KMS-11 (cell line): ENCODE results near the gene TRIM50.

Experiments
- H2AFZ ChIP-seq: fragments of 200-600 bp; sonication (generic); 2 replicates; pipeline ENCODE4 v1.6.1; 2016; ENCODE audit warnings: antibody characterized with exemption, mixed run types, low read depth
- H3K27ac ChIP-seq: fragments of 200-600 bp; sonication (generic); 2 replicates; pipeline ENCODE4 v1.6.1; 2016; ENCODE audit warnings: mild to moderate bottlenecking, mixed run types
- H3K27me3 ChIP-seq: fragments of 200-600 bp; sonication (generic); 2 replicates; pipeline ENCODE4 v1.6.1; 2017; ENCODE audit warnings: mild to moderate bottlenecking, low read depth, mixed run types, moderate library complexity; ENCODE audit not compliant: insufficient read depth
- H3K36me3 ChIP-seq: fragments of 200-600 bp; sonication (generic); 2 replicates; pipeline ENCODE4 v1.6.1; 2017; ENCODE audit warnings: mild to moderate bottlenecking, mixed run types; ENCODE audit not compliant: insufficient read depth
- H3K4me1 ChIP-seq: fragments of 200-600 bp; sonication (generic); 2 replicates; pipeline ENCODE4 v1.6.1; 2016; ENCODE audit warnings: mild to moderate bottlenecking, low read depth, mixed run types; ENCODE audit not compliant: poor library complexity, severe bottlenecking
- H3K4me2 ChIP-seq: fragments of 200-600 bp; sonication (generic); 2 replicates; pipeline ENCODE4 v1.7.0; 2016; ENCODE audit warnings: mild to moderate bottlenecking, mixed run types
- H3K4me3 ChIP-seq: fragments of 200-600 bp; sonication (generic); IDR thresholded peaks from 2 replicates; pipeline ENCODE4 v1.6.1; 2017; ENCODE audit warnings: low read depth, low read length, mixed read lengths; ENCODE audit not compliant: insufficient read depth
- H3K79me2 ChIP-seq: fragments of 200-600 bp; sonication (generic); 2 replicates; pipeline ENCODE4 v1.6.1; 2016; ENCODE audit warnings: low read depth, mixed run types; ENCODE audit not compliant: insufficient read depth
- H3K9ac ChIP-seq: fragments of 200-600 bp; sonication (generic); 2 replicates; pipeline ENCODE4 v1.6.1; 2016; ENCODE audit warnings: mild to moderate bottlenecking, mixed run types
- H4K20me1 ChIP-seq: fragments of 200-600 bp; sonication (generic); 2 replicates; pipeline ENCODE4 v1.6.1; 2016; ENCODE audit warnings: mild to moderate bottlenecking, mixed run types; ENCODE audit not compliant: insufficient read depth
- TF ChIP-seq, protein P1 (sequence below): fragments of 200-600 bp; sonication (generic); conservative IDR thresholded peaks from 2 replicates; pipeline ENCODE4 v1.6.1; 2017; ENCODE audit warnings: low read depth, mild to moderate bottlenecking, antibody characterized with exemption, low read length, moderate library complexity, mixed read lengths

TRIM50 gene

DNA sequence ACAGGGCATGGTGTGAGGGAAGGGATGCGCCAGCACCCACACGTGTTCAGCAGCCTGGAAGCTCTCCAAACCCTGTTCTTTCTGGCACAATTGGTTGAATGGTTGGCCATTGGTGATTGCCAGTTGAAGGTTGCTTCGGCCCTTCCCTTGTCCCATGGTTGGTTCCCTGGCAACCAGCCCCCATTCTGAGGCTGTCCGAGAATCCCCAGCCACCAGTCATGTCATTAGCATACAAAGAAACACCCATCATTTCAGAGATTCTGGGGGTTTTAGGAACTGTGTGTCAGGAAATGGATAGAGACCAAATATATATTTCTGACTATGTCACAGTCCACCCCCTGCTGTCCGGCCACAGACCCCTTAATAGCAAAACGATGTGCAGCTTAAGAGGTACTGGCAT, 21.9 kb upstream of the TRIM50 start:
- Histone ChIP-seq H3K4me2 (no peak overlapping the region), H3K36me3 (no peaks in the 10 kb centered on the region), H3K27ac (no peak overlapping the region), H3K4me1 (no peaks in the 10 kb centered on the region), H3K79me2 (no peaks in the 10 kb centered on the region), H2AFZ (no peak overlapping the region), H4K20me1 (no peaks in the 10 kb centered on the region), H3K9ac (no peak overlapping the region), H3K4me3 (no peak overlapping the region), H3K27me3 (no peaks in the 10 kb centered on the region)
- TF ChIP-seq, protein P1, sequence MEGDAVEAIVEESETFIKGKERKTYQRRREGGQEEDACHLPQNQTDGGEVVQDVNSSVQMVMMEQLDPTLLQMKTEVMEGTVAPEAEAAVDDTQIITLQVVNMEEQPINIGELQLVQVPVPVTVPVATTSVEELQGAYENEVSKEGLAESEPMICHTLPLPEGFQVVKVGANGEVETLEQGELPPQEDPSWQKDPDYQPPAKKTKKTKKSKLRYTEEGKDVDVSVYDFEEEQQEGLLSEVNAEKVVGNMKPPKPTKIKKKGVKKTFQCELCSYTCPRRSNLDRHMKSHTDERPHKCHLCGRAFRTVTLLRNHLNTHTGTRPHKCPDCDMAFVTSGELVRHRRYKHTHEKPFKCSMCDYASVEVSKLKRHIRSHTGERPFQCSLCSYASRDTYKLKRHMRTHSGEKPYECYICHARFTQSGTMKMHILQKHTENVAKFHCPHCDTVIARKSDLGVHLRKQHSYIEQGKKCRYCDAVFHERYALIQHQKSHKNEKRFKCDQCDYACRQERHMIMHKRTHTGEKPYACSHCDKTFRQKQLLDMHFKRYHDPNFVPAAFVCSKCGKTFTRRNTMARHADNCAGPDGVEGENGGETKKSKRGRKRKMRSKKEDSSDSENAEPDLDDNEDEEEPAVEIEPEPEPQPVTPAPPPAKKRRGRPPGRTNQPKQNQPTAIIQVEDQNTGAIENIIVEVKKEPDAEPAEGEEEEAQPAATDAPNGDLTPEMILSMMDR: no peak

DNA sequence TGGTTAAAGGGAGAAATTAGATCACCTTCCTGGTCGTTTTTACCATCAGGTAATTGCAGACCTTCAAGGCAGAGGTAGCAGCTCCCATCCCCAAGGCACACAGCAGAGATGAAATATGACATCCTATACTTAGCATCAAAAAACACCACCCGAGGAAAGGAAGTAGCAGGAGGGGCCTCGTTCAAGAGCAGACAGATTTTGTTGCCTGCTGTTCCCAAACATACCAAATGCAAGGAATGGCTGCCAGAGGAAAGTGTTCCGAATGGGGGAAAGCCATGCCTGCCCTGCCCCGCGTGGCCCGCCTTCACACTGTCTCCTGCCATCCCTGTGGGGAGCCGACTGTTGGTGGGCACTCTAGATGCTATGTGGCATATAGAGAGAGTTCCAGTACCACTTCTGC, 18.1 kb upstream of the TRIM50 start:
- Histone ChIP-seq H3K27ac (no peak overlapping the region), H3K4me2 (no peak overlapping the region), H3K36me3 (no peaks in the 10 kb centered on the region), H3K27me3 (no peaks in the 10 kb centered on the region), H4K20me1 (no peaks in the 10 kb centered on the region), H3K9ac (no peak overlapping the region), H3K4me3 (no peak overlapping the region), H3K4me1 (no peaks in the 10 kb centered on the region), H2AFZ (no peak overlapping the region), H3K79me2 (no peaks in the 10 kb centered on the region)
- TF ChIP-seq, protein P1: no peak

DNA sequence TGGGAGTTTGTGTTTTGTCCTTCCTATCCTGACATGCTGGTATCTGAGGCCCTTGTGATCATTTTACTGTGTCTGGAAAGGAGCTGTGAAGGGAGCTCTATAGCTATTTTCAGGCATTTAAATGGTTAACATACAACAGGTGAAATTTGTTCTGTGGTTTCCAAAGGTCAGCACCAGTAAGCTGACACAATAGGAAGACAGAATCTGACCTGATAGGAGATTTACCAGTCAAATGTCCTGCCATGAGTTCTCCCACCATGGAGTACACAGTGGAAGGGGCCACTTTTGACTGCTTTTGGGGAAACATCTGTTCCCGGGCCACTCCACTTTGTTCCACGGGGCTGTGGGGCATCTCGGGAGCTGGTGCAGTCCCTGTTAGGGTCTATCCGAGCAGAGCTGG, 17.7 kb upstream of the TRIM50 start:
- H3K36me3 ChIP-seq: no peaks in the 10 kb centered on the region
- no peak overlapping the region for H3K27ac ChIP-seq
- H4K20me1 ChIP-seq: no peaks in the 10 kb centered on the region
- no peak overlapping the region for H2AFZ ChIP-seq
- H3K9ac ChIP-seq: no peak overlapping the region
- no peaks in the 10 kb centered on the region for H3K79me2 ChIP-seq
- H3K4me1 ChIP-seq: no peaks in the 10 kb centered on the region
- no peak overlapping the region for H3K4me3 ChIP-seq
- no peak overlapping the region for H3K4me2 ChIP-seq
- no peaks in the 10 kb centered on the region for H3K27me3 ChIP-seq
- TF ChIP-seq, protein P1: no peak

DNA sequence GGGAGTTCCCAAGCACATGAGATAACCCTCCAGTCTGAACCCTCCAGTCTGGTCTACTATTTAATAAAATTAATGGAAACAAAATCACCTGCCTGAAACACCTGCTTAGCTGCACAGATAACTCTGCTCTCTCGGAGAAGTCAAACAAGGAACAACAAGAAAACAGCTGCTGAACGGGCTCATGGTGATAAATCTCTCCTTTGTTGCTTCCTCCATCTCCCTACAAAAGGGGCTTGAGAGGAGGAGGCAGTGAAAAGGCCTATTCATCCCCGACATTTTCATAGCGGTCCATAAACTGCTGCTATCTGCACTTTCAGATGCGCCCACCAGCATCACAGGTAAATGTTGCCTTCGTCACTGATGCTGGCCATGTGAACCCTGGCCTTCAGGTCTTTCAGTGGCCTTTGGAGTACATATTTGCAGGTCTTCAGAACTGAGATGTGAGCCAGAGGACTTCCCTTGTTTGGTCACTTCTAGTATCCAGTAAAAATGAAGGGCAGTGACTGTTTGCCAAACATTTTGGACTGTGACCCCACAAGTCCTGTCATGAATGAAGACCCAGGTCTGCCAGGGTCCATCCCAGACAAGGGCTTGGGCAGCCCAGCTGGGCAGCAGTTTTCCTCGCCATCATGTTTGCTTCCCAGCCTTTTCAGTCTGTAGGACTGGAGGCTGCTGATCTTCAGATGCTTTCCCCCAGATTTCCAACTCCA, 15.9 kb upstream of the TRIM50 start:
- Histone ChIP-seq H3K79me2 (no peaks in the 10 kb centered on the region), H3K4me1 (no peaks in the 10 kb centered on the region), H2AFZ (no peak overlapping the region), H3K27me3 (no peaks in the 10 kb centered on the region), H3K4me3 (no peak overlapping the region), H3K9ac (no peak overlapping the region), H3K27ac (no peak overlapping the region), H3K36me3 (no peaks in the 10 kb centered on the region), H4K20me1 (no peaks in the 10 kb centered on the region), H3K4me2 (no peak overlapping the region)
- TF ChIP-seq, protein P1: no peak
